ENCODE results near the gene SLF2. TPM values are rescaled to one million over a fixed set of nuclear protein-coding genes. Genes with fewer than 3 reads are reported as not detected.

Gene SLF2
- total and polyA plus RNA-seq, 2 of the 8 experiments (the other 6 are each of a cell fraction or from before 2014, with no cell fraction given), result 5.5 to 20.9 TPM

- no peak for TF ChIP-seq USF2 (IDR thresholded peaks at IDR 0.05; ENCODE audit: low read length)
These were observed 88.9 kb downstream of the SLF2 start (continued) for GRCh38 chr10:101001659-101002035.
